Inferior parietal cortex (tissue), 1 donor: ENCODE results near the gene C9orf57.
"Not testable (repeated sequence)": the region's sequence is repeated elsewhere in the genome, so short reads cannot be mapped to it uniquely, and the experiment has no call there.

Source experiments
- DNase-seq: peaks from one replicate; pipeline ENCODE4 v3.0.0-alpha.2; 2016; ENCODE audit errors: extremely low spot score

Gene C9orf57

DNA sequence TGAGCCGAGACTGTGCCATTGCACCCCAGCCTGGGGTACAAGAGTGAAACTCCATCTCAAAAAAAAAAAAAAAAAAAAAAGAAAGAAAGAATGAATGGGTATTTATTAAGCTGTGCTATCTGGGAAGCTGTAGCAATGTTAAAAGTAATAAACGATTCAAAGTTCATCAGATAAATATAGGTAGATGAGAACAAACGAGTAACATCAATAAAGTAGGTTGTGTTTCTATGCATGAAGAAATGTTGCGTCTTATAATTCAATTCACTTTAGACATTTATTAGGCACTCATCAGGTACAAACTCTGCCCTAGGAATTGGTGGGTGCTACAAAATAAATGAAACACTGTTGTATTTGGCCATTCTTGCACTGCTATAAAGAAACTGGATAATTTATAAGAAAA, 36.8 kb downstream of the C9orf57 start:
- no peak for DNase-seq

DNA sequence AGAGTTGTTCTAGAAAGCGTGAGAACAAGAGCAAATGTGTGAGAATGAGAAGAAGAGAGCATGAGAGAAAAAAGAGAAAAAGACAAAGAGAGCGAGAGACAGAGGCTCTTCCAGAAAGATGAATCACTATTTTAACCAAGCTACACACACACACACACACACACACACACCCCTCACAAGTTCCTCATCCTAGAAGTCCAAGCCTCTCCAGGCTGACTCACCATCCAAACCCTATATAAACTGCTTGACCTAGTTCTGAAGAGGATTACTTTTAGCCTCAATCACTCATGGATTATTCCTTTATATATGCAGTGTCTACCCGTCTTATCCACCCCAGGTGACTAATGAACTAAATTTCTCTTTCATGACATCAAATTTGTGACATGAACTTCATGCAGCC, 37.6 kb downstream of the C9orf57 start:
- no peak for DNase-seq

DNA sequence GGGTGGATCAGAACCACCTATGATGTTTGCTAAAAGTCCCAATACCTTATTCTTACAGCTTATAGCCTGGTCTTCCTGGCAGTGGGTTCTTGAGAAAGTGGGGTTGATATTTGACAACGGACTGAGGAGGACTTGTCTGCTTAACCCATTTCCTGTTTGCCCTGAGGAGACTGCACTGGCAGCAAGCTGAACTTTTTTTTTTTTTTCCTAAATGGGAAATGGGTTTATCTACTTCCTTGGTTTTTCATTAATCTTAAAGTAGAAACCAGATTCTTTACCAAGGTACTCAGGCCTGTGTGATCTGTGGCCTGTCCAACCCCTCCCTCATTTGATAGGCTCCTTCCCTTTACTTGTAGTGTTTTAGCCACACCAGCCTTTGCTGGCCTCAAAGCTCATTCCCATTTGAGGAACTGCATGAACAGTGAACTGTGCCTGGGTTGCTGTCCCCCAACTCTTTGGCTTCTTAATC, 47.1 kb downstream of the C9orf57 start:
- DNase-seq, result no peak

DNA sequence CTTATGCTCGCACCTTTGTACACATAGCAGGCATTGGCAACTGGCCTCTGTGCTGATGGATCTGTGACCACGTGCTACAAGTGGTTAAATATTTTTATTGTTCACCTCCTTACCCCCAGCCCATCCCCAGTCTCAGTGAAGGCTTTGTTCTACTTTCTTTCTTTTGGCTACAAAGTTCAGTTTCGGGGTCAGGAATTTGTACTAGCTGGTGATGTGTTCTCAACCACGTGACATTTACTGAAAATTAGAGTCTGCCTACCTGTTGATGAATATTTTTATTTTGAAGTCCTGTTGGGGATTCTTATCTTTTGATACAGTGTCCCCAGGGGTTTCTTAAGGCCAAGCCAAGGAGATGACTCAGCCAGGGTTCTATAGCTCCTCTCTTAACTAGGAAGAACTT, 47.8 kb downstream of the C9orf57 start:
- DNase-seq, result no peak

DNA sequence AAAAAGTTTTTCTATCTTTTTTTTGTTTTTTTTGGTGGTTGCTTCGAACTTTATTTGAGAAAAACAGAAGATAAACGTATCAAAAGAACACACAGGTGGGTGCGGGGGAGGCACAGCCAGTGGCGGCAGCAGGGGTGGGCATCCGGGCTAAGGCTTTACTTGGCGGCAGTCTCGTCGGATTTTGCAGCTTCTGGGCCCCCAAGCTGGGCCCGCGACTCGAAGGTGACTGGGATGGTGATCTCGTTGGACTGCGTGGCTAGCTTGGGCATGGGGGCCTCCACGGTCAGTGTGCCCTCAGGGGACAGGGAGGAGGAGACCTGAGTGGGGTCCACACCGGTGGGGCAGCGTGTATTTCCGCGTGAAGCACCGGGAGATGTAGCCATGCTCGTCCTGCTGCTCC, 52.7 kb downstream of the C9orf57 start:
- not testable (repeated sequence) for DNase-seq

DNA sequence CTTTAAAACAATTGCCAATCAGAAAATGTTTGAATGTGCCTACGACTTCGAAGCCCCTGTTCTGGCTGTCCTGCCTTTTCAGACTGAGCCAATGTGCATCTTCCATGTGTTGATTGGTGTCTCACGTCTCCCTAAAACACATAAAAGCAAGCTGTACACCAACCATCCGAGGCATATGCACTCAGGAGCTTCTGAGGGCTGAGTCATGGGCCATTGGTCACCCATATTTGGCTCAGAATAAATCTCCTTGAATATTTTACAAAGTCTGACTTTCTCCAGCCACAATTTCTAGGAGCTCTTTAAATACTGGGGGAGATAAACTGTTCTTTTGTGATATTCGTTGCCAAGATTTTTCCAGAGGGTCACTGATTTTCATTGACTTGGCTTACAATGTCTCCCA, 53.9 kb downstream of the C9orf57 start:
- DNase-seq, result no peak

DNA sequence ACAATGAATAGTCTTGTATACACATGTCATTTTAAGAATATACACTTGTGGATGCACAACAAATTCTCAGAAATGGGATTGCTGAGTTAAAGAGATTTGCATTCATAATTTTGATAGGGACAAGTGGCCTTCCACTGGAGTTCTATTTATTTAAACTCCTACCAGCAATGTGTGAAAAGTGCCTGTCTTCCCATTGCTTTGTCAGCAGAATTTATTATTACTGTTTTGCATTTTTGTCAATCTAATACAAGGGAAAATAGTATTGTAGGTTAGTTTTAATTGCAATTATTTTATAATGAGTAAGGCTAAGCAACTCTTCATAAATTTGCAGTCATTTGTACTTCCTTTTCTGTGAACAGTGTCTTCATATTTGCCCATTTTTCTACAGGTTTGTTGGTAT, 55.0 kb downstream of the C9orf57 start:
- no peak for DNase-seq
